Ovary (tissue), 3 donors: ENCODE results near the gene SRP68.

Experiments
- EP300 ChIP-seq: sonication (generic); formaldehyde crosslinking; IDR thresholded peaks from one replicate; pipeline ENCODE4 v1.6.1; 2017; ENCODE audit warnings: antibody characterized with exemption
- POLR2A ChIP-seq: fragments of 450-650 bp; IDR thresholded peaks from one replicate; pipeline ENCODE4 v1.6.1; 2017; ENCODE audit warnings: antibody characterized with exemption, mild to moderate bottlenecking, moderate library complexity
- TF ChIP-seq, protein P1 (sequence below), 3 donors: fragments of 450-650 bp in 2 of 3; fragments of 200-600 bp in 1 of 3; IDR thresholded peaks; one replicate each; pipeline versions ENCODE4 v1.5.1 to v1.8.0; 2016 to 2022; ENCODE audit warnings: antibody characterized with exemption in 3 of 3, mild to moderate bottlenecking in 1 of 3
- donor health status: DM: no; HTN: no; CAD: no.

DNA sequence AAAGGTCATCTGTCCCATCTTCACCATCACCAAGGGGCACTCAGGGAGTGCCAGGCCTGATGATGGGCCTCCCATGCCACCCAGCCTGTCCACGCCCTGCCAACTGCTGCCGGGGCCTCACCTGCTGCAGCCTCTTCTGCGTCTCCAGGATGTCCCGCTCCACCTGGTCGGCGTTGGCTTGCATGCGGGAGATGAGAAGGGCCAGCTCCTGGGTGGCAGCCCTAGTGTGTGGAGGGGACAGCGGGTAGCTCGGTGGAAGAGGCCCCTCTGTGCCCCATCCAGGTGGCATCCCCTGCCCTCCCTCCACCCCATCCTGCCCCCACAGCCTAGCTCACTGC, 48.4 kb downstream of the SRP68 start:
- TF ChIP-seq, protein P1, sequence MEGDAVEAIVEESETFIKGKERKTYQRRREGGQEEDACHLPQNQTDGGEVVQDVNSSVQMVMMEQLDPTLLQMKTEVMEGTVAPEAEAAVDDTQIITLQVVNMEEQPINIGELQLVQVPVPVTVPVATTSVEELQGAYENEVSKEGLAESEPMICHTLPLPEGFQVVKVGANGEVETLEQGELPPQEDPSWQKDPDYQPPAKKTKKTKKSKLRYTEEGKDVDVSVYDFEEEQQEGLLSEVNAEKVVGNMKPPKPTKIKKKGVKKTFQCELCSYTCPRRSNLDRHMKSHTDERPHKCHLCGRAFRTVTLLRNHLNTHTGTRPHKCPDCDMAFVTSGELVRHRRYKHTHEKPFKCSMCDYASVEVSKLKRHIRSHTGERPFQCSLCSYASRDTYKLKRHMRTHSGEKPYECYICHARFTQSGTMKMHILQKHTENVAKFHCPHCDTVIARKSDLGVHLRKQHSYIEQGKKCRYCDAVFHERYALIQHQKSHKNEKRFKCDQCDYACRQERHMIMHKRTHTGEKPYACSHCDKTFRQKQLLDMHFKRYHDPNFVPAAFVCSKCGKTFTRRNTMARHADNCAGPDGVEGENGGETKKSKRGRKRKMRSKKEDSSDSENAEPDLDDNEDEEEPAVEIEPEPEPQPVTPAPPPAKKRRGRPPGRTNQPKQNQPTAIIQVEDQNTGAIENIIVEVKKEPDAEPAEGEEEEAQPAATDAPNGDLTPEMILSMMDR (IDR thresholded peaks at IDR 0.05): no peak
- TF ChIP-seq POLR2A (no peak), EP300 (no peak)
